ENCODE results near the gene TSPAN9.

The TSPAN9 gene

DNA sequence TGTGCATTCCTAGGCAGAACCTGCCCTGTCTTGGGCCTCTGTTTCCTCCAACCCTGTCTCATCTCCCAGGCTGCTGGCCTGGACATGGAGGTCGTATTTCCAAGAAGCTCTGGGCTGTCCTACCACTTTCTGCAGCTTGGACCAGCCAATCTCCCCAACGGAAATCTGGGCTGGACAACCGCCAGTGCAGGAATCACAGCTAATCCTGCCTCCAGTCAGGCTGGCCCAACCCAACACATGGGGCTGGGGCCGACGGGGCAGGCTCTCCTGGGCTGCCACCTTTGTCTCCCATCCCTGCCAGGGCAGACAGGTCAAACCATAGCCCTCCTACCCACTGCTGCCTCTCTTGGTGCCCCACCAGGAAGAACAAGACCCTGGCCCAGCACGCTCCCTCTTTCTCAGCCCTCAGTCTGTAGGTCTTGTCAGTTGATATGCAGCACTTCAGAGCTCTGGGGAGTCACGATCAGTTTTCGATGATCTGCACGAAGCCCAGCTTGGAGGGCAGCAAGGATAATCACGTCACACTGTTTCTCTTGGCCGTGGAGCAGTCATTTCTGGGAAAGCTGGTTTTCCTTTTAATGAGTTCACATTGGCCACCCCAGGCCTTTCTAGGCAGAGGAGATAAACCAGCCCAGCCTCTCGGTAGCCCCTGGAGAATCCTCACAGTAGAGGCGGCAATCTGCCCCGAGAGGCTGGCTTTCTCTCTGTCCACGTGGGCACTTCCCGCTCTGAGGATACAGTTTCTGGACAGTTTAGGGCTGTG lies 218.6 kb downstream of the TSPAN9 start:
- H3K27ac Mint-ChIP-seq: no peak overlapping the region
- no peaks in the 10 kb centered on the region for H3K9me3 Mint-ChIP-seq (ENCODE audit: low read depth)
- H3K4me1 Mint-ChIP-seq (ENCODE audit: low read depth): peaks cover 10% of the 10 kb centered on the region
- no peaks in the 10 kb centered on the region for H3K36me3 Mint-ChIP-seq
- H3K27me3 Mint-ChIP-seq: peaks cover 3% of the 10 kb centered on the region
- H3K4me3 Mint-ChIP-seq: no peak overlapping the region

DNA sequence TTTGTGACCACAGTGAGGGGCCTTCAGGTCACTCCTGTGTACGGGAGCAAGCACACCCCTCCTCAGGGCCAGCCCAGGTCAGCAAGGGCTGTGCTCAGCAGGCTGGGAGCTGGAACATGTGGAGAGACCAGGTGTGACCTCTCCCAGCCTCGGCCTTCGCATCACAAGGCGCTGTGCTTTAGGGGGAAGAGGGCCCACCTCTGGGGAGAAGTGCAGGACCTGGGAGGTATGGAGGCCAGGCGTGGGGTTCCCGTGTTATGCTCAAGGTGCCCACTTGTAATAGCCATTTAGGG lies 219.2 kb downstream of the TSPAN9 start:
- H3K4me3 Mint-ChIP-seq: no peak overlapping the region
- H3K27me3 Mint-ChIP-seq: peaks cover 3% of the 10 kb centered on the region
- H3K36me3 Mint-ChIP-seq: no peaks in the 10 kb centered on the region
- H3K9me3 Mint-ChIP-seq (ENCODE audit: low read depth): no peaks in the 10 kb centered on the region
- no peak overlapping the region for H3K27ac Mint-ChIP-seq
- H3K4me1 Mint-ChIP-seq (ENCODE audit: low read depth): peaks cover 10% of the 10 kb centered on the region

DNA sequence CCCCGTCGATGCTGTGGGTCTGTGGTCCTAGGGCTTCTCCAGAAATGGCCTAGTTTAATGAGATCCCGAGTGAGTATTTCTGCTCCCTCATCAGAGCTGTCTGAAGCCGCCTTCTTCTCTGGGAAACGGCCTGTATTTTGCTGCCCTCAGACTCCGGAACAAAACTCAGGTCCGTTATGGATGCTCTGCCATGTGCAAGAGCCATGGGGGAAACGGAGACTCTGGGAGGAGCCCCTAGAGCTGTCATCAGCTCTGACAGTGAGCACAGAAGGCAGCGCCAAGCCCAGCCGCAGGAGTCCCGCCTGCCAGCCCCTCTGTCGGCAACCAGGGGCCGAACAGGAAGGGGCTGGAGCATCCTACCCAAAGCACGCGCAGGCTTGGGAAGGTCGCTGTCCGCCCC lies 221.4 kb downstream of the TSPAN9 start:
- peaks cover 10% of the 10 kb centered on the region for H3K4me1 Mint-ChIP-seq (ENCODE audit: low read depth)
- H3K9me3 Mint-ChIP-seq (ENCODE audit: low read depth): no peaks in the 10 kb centered on the region
- H3K27ac Mint-ChIP-seq: no peak overlapping the region
- H3K27me3 Mint-ChIP-seq: peaks cover 4% of the 10 kb centered on the region
- H3K4me3 Mint-ChIP-seq: no peak overlapping the region
- no peaks in the 10 kb centered on the region for H3K36me3 Mint-ChIP-seq

DNA sequence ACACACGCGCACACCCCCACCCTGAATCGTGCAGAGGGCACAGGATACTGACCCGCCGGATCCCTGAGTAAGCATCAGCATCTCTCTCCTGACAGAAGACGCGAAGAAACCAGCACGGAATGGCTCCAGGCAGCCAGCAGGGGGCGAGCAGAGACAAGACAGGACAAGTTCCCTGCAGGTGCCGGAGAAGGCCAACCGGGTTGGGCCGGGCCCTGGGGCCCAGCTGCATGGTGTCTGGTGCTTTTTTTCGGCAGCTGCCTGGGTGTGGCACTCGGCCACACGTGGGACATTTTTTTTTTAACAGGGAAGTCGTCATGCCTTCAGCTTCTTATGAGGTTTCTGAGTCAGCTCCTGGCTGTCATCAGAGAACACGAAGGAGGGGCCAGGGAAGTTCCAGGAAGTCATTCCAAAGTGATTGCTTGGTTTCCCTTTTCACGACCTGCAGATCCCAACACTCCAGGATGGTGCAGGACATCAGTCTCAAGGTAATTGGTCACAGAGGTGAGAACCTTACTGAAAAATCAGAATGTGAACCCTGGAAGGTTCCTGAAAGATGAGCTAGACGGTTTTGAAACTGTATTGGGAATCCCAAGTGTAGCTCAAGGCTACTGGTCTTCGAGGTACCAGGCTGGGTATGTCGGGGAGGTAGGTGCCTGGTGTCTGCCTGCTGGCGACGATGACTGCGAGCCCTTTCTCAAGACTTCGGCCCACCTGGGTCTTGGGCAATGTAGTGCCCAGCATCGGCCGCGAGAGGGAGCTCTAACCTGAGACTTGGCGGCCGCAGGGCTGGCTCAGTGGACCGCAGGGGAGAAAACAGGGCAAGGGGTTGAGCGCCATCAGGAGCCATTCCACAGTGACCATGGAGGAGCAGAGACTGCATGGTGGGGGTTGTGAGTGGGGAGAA lies 223.0 kb downstream of the TSPAN9 start:
- Mint-ChIP-seq H3K9me3 (ENCODE audit: low read depth) (no peaks in the 10 kb centered on the region), H3K27me3 (peaks cover 3% of the 10 kb centered on the region), H3K4me3 (peak overlapping the region; percentile 71), H3K27ac (peak overlapping the region; percentile 67), H3K36me3 (no peaks in the 10 kb centered on the region), H3K4me1 (ENCODE audit: low read depth) (peaks cover 10% of the 10 kb centered on the region)

DNA sequence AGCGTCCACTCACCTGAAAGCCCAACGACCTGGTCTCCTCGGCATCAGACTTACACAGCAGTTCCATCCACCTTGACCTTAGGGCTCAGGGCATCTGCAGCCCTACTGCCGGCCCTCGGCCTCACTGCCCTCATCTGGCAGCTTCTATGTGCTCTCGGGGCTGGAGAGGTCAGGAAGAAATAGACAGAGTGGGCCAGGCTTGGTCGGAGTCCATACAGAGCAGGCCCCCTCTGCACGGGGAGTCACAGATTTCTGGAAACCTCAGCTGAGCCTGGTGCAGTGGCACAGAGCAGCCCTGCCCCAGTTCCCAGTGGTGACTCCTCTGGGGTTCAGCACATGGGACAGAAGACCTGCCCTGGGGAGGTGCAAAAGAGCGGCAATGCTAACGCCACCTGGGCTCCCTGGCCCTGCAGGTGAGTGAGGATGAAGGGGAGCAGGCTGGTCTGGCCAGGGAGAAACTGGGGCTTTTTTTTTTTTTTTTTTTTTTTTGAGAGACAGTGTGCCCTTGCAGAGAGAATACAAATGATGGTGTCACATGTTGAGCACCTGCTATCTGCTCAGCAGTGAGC lies 223.7 kb downstream of the TSPAN9 start:
- Mint-ChIP-seq H3K27me3 (peaks cover 3% of the 10 kb centered on the region), H3K36me3 (no peaks in the 10 kb centered on the region), H3K4me1 (ENCODE audit: low read depth) (peaks cover 10% of the 10 kb centered on the region), H3K9me3 (ENCODE audit: low read depth) (no peaks in the 10 kb centered on the region), H3K27ac (no peak overlapping the region), H3K4me3 (no peak overlapping the region)

DNA sequence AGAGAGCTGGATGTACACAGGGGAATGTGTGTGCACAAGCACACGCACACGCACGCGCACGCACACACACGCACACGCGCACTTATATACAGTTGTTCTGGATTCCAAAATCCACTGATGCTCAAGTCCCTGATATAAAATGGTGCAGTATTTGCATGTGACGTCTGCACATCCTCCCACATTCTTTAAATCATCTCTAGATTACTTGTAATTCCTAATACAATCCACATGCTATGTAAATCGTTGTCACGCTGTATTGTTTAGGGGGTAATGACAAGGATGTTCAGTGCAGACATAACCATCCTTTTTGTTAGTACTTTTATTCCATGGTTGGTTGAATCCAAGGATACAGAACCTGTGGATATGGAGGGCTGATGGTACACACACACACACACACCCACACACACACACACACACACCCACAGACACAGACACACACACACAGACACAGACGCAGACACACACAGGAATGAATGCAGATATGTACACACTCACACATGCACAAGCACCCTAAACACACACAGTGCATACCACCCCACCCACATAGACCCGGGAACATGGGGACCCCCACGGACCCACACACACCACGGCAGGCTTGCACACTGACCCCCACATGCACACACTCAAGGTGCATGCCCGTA lies 225.3 kb downstream of the TSPAN9 start:
- H3K27ac Mint-ChIP-seq: no peak overlapping the region
- no peak overlapping the region for H3K4me3 Mint-ChIP-seq
- peaks cover 3% of the 10 kb centered on the region for H3K27me3 Mint-ChIP-seq
- no peaks in the 10 kb centered on the region for H3K9me3 Mint-ChIP-seq (ENCODE audit: low read depth)
- H3K36me3 Mint-ChIP-seq: no peaks in the 10 kb centered on the region
- peaks cover 10% of the 10 kb centered on the region for H3K4me1 Mint-ChIP-seq (ENCODE audit: low read depth)

DNA sequence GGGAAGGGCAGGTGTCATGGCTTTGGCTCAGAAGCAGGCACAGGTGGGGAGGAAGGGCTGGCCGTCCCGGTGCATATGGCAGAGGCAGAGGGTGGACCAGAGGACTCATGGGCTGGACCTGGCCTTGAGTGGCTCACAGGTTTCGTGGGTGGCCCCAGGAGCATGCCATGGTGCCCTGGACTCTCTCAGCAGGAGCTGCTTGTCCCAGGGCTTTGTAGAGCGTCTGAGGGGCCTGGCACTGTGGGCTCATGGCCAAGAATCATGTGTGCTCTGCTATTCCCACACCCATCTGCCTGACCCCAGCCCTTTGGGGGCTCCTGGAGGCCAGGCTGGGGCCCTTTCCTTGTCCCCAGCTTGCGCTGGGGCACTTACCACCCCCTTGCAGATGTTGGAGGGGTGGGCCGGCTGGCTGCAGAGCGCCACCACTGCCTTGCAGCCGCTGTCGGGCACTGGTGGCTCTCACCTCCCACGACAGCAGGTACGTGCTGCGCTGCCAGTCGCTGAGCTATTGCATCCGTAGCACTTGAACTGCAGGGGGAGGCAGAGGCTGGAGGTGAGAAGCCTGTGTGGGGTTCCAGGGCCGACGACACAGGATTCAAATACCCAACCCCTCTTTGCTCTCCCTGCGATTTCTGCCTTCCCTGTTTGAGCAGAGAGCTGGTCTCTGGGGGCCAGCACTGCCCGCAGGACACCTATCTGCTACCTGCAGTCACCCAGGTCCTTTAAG lies 226.4 kb downstream of the TSPAN9 start:
- Mint-ChIP-seq H3K36me3 (no peaks in the 10 kb centered on the region), H3K4me1 (ENCODE audit: low read depth) (peaks cover 10% of the 10 kb centered on the region), H3K27ac (no peak overlapping the region)

DNA sequence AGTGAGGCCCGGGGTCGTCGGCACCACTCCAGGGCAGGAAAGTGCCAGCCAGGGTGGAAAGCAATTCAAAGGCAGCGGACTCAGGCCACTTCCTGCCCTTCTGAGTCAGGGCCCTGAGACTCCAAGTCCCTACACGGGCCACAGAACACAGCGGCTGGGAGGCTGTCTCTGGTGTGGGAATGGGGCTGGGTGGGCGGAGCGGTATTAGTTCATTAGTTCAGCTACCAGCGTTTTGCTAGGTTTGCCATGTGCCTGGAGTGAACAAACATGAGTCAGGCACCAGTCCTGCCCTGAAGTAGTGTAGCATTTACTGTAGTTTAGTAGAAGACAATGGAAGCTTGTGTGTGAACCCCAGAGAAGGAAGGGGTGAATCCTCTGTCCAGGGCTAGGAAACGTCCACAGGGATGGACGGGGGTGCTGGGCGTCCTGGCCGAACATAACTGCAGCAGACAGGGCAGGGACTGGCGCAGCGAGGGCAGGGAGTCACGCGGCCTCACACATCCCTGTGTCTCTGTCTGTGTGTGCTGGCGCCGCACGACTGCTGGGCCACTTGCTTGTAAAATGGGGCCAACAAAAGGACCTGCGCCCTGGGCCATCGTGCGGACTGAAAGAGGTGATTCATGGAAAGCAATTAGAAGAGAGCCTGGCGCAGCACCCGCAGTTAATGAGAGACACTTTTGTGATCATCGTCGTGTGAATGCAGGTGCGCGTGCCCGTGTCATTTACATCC lies 227.4 kb downstream of the TSPAN9 start:
- peaks cover 10% of the 10 kb centered on the region for H3K4me1 Mint-ChIP-seq (ENCODE audit: low read depth)
- H3K36me3 Mint-ChIP-seq: no peaks in the 10 kb centered on the region
- H3K4me3 Mint-ChIP-seq: no peak overlapping the region
- no peaks in the 10 kb centered on the region for H3K9me3 Mint-ChIP-seq (ENCODE audit: low read depth)
- H3K27me3 Mint-ChIP-seq: peaks cover 1% of the 10 kb centered on the region
- H3K27ac Mint-ChIP-seq: no peak overlapping the region

More for the DNA sequence above, 226.4 kb downstream of the TSPAN9 start:
- H3K4me3 Mint-ChIP-seq: no peak overlapping the region
- peaks cover 3% of the 10 kb centered on the region for H3K27me3 Mint-ChIP-seq
- no peaks in the 10 kb centered on the region for H3K9me3 Mint-ChIP-seq (ENCODE audit: low read depth)

DNA sequence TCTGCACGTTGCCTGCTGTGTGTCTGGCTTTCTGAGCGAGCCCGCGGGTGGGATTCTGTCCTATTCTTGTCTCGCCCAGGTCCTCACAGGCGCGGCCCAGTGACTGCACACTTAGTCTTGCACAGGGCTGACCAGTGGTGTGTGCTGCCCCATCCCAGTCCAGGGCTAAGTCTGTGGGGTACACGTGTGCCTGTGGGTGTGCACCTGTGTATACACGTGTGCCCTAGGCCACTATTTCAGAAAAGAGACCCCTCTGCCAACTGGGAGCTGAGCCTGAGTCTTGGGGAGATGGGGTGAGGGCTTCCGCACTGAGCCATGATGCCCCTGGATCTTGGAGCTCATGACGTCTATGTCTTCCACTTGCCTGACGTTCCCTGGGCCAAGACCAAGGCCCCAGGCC lies 228.3 kb downstream of the TSPAN9 start:
- peaks cover 1% of the 10 kb centered on the region for H3K4me1 Mint-ChIP-seq (ENCODE audit: low read depth)
- no peaks in the 10 kb centered on the region for H3K9me3 Mint-ChIP-seq (ENCODE audit: low read depth)
- no peak overlapping the region for H3K27ac Mint-ChIP-seq
- H3K4me3 Mint-ChIP-seq: no peak overlapping the region
- peaks cover 1% of the 10 kb centered on the region for H3K27me3 Mint-ChIP-seq
- H3K36me3 Mint-ChIP-seq: no peaks in the 10 kb centered on the region

DNA sequence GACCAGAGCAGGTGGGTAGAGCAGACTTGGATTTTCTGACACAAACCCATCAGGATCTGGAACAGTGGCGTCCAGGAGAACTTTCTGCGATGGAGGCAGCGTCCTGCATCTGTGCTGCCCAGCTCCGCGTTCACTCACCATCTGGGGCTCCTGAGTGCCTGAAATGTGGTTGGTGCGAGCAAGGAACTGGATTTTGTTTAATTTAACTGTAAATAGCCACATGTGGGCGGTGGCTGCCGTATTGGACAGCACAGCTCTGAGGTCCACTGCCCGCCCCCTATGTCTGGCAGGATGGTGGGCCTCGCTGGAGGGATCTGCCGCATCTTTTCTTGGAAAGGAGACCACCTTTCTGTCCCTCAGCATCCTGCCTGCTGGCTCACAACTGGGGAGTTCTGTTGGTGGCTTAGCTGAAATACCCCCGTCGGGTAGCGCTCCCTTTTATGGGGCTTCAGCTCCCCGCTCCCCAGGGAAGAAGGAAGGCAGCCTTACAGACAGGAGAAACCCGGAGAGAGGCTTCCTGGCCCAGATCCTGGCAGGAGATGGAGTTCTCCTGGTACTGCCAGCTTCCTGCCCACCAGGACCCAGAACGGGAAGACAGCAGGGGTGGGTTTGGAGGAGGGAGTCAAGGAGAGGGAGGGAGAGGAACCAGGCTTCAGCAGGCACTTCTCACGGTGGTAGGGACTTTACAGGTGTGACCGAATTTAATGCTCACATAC lies 228.9 kb downstream of the TSPAN9 start:
- Mint-ChIP-seq H3K27ac (no peak overlapping the region), H3K36me3 (no peaks in the 10 kb centered on the region), H3K4me3 (no peak overlapping the region), H3K4me1 (ENCODE audit: low read depth) (no peaks in the 10 kb centered on the region), H3K27me3 (peaks cover 1% of the 10 kb centered on the region), H3K9me3 (ENCODE audit: low read depth) (no peaks in the 10 kb centered on the region)

DNA sequence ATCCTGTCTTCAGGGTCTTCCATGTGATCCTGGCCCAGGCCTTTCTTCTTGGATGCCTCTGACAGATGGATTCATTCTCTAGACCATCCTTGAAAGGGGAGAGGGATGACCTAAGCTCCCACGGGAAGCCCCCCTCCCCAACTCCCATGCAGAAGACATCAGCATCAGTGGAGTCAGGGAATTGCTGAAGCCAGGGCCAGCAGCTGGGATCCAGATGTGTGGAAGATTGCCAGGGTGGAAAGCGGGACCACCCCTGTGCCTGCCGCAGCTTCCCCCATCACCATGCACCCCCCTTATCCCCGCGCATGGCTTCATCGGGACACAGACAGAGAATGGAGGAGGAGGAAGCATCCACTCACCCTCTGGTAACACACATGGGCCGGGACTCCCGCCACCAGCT lies 230.2 kb downstream of the TSPAN9 start:
- H3K36me3 Mint-ChIP-seq: no peaks in the 10 kb centered on the region
- no peaks in the 10 kb centered on the region for H3K9me3 Mint-ChIP-seq (ENCODE audit: low read depth)
- no peak overlapping the region for H3K4me3 Mint-ChIP-seq
- H3K27me3 Mint-ChIP-seq: peaks cover 1% of the 10 kb centered on the region
- no peak overlapping the region for H3K27ac Mint-ChIP-seq
- no peaks in the 10 kb centered on the region for H3K4me1 Mint-ChIP-seq (ENCODE audit: low read depth)

DNA sequence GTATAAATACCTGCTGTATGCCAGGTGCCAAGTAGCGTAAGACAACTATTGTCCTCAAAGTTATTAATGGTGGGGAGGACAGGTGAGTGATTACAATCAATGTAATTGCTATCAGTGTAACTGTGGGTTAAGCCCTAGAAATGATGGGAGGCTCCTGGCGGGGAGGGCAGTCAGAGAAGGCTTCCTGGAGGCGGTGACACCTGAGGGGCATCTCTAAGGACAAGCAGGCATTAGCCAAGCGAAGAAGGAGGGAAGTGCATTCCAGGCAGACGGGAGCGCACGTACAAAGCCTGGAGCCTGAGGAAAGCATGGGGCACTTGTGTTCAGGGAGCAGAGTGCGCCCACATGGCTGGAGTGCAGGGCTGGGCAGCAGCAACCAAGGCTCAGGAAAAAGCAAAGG lies 230.9 kb downstream of the TSPAN9 start:
- H3K4me1 Mint-ChIP-seq (ENCODE audit: low read depth): no peaks in the 10 kb centered on the region
- H3K4me3 Mint-ChIP-seq: no peak overlapping the region
- no peaks in the 10 kb centered on the region for H3K27me3 Mint-ChIP-seq
- H3K9me3 Mint-ChIP-seq (ENCODE audit: low read depth): no peaks in the 10 kb centered on the region
- no peaks in the 10 kb centered on the region for H3K36me3 Mint-ChIP-seq
- H3K27ac Mint-ChIP-seq: no peak overlapping the region

DNA sequence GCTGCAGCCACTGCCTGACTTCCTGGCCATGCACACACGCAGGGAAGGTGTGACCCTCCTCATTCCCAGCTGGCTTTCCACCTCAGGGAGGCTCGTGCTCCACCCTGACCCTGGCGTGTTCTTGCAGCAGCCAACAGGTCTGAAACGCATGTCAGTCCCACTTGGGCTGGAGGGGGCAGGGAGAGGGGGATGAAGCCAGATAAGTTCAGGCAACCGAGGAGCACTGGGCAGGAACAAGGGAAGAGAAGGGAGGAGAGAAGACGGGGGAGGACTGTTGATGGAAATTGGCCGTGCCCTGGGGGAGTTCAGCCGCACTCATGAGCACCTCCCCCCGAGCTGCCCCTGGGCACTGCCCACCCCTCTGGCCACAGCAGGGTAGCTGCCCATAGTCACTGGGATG lies 231.4 kb downstream of the TSPAN9 start:
- Mint-ChIP-seq H3K9me3 (ENCODE audit: low read depth) (no peaks in the 10 kb centered on the region), H3K27me3 (no peaks in the 10 kb centered on the region), H3K36me3 (no peaks in the 10 kb centered on the region), H3K4me3 (no peak overlapping the region), H3K4me1 (ENCODE audit: low read depth) (no peaks in the 10 kb centered on the region), H3K27ac (no peak overlapping the region)

Measured in activated naive CD8-positive, alpha-beta T cell (primary cell).